Liver (tissue), 9 donors: ENCODE measurements around the gene MICAL3. TPM values are rescaled to one million over a fixed set of nuclear protein-coding genes. Genes with fewer than 3 reads are reported as not detected.
A peak's percentile ranks its signal among the peaks of the same experiment; 100 is the strongest.

Source experiments
- DNase-seq: peaks from one replicate; pipeline ENCODE4 v3.0.0-alpha.2; 2017; ENCODE audit warnings: low spot score
- H3K27ac ChIP-seq, 2 donors: one replicate each; pipeline ENCODE4 v1.7.0; 2013; ENCODE audit warnings: inconsistent platforms in 2 of 2, low read length in 2 of 2, control low read depth in 1 of 2, low read depth in 1 of 2, mild to moderate bottlenecking in 1 of 2
- H3K27me3 ChIP-seq, 4 donors: one replicate each; pipeline versions ENCODE4 v1.6.1 to v1.7.0; 2013; ENCODE audit warnings: low read length in 3 of 4, inconsistent platforms in 1 of 4, mild to moderate bottlenecking in 1 of 4, moderate library complexity in 1 of 4; ENCODE audit not compliant: control insufficient read depth in 4 of 4, insufficient read depth in 4 of 4
- H3K36me3 ChIP-seq, 4 donors: one replicate each; pipeline versions ENCODE4 v1.6.1 to v1.7.0; 2013; ENCODE audit warnings: low read length in 3 of 4, mild to moderate bottlenecking in 3 of 4, low read depth in 1 of 4, moderate library complexity in 1 of 4; ENCODE audit not compliant: control insufficient read depth in 4 of 4, insufficient read depth in 3 of 4
- H3K4me1 ChIP-seq, 4 donors: one replicate each; pipeline versions ENCODE4 v1.6.1 to v1.7.0; 2013; ENCODE audit warnings: low read length in 3 of 4, mild to moderate bottlenecking in 3 of 4, moderate library complexity in 1 of 4; ENCODE audit not compliant: control insufficient read depth in 4 of 4, insufficient read depth in 4 of 4
- H3K4me3 ChIP-seq, 3 donors: one replicate each; pipeline versions ENCODE4 v1.6.1 to v1.7.0; 2013; ENCODE audit warnings: low read length in 3 of 3, control low read depth in 1 of 3, low read depth in 1 of 3, mild to moderate bottlenecking in 1 of 3
- H3K9ac ChIP-seq, 2 donors: one replicate each; pipeline ENCODE4 v1.7.0; 2013; ENCODE audit warnings: low read length in 2 of 2, mild to moderate bottlenecking in 2 of 2, moderate library complexity in 2 of 2, control low read depth in 1 of 2, low read depth in 1 of 2
- H3K9me3 ChIP-seq, 4 donors: one replicate each; pipeline versions ENCODE4 v1.6.1 to v1.7.0; 2013; ENCODE audit warnings: low read length in 3 of 4; ENCODE audit not compliant: control insufficient read depth in 4 of 4
- ATF3 ChIP-seq: IDR thresholded peaks from 2 replicates; pipeline ENCODE4 v1.6.1; 2016; ENCODE audit warnings: antibody characterized with exemption
- CTCF ChIP-seq: fragments of 150-350 bp; IDR thresholded peaks from 2 replicates; pipeline ENCODE4 v1.5.1; 2017; ENCODE audit warnings: improper control_type of control experiment, low read depth, low read length; ENCODE audit not compliant: missing input control
- EGR1 ChIP-seq, 2 donors: IDR thresholded peaks; 2 replicates each; pipeline ENCODE4 v1.6.1; 2016 to 2018; ENCODE audit warnings: antibody characterized with exemption in 2 of 2, low read depth in 2 of 2
- FOXA1 ChIP-seq: IDR thresholded peaks from 2 replicates; pipeline ENCODE4 v1.6.1; 2016; ENCODE audit warnings: antibody characterized with exemption
- FOXA2 ChIP-seq: IDR thresholded peaks from 2 replicates; pipeline ENCODE4 v1.6.1; 2016; ENCODE audit warnings: antibody characterized with exemption
- GABPA ChIP-seq, 2 donors: IDR thresholded peaks in 1 of 2; conservative IDR thresholded peaks in 1 of 2; 2 replicates each; pipeline ENCODE4 v1.6.1; 2016; ENCODE audit warnings: antibody characterized with exemption in 2 of 2, mild to moderate bottlenecking in 1 of 2, moderate library complexity in 1 of 2
- HNF4A ChIP-seq, 2 donors: conservative IDR thresholded peaks; 2 replicates each; pipeline ENCODE4 v1.6.1; 2016; ENCODE audit warnings: antibody characterized with exemption in 2 of 2, mild to moderate bottlenecking in 2 of 2
- HNF4G ChIP-seq: IDR thresholded peaks from 2 replicates; pipeline ENCODE4 v1.6.1; 2016; ENCODE audit warnings: antibody characterized with exemption
- JUND ChIP-seq, 2 donors: IDR thresholded peaks; 2 replicates each; pipeline ENCODE4 v1.6.1; 2016; ENCODE audit warnings: antibody characterized with exemption in 2 of 2
- MAX ChIP-seq: IDR thresholded peaks from 2 replicates; pipeline ENCODE4 v1.6.1; 2016; ENCODE audit warnings: antibody characterized with exemption
- NR2F2 ChIP-seq: IDR thresholded peaks from 2 replicates; pipeline ENCODE4 v1.6.1; 2016; ENCODE audit warnings: antibody characterized with exemption
- RAD21 ChIP-seq, 2 donors: IDR thresholded peaks; 2 replicates each; pipeline ENCODE4 v1.6.1; 2016; ENCODE audit warnings: antibody characterized with exemption in 2 of 2, mild to moderate bottlenecking in 2 of 2
- RXRA ChIP-seq, 2 donors: IDR thresholded peaks; 2 replicates each; pipeline ENCODE4 v1.6.1; 2017 to 2018; ENCODE audit warnings: antibody characterized with exemption in 2 of 2, mild to moderate bottlenecking in 1 of 2
- SP1 ChIP-seq: IDR thresholded peaks from 2 replicates; pipeline ENCODE4 v1.6.1; 2018; ENCODE audit warnings: antibody characterized with exemption, mild to moderate bottlenecking
- TAF1 ChIP-seq: conservative IDR thresholded peaks from 2 replicates; pipeline ENCODE4 v1.6.1; 2016; ENCODE audit warnings: antibody characterized with exemption, mild to moderate bottlenecking
- YY1 ChIP-seq: IDR thresholded peaks from 2 replicates; pipeline ENCODE4 v1.6.1; 2016; ENCODE audit warnings: antibody characterized with exemption, mild to moderate bottlenecking
- ZBTB33 ChIP-seq: IDR thresholded peaks from 2 replicates; pipeline ENCODE4 v1.6.1; 2016; ENCODE audit warnings: antibody characterized with exemption
- WGBS: extraction: QIAGEN DNeasy Blood & Tissue Kit; methylation state at CpG from one replicate; pipeline ENCODE4 v1.1.7; 2013; 5-methylcytosine and 5-hydroxymethylcytosine counted together
- polyA plus RNA-seq, 2 donors: library from polyadenylated mRNA; stranded (reverse) in 1 of 2; unstranded in 1 of 2; fragments of 200-250 nt in 1 of 2; fragments of >200 nt in 1 of 2; fragmentation: Nextera tagmentation in 1 of 2; extraction: Ambion mirVana in 1 of 2; gene quantifications; one replicate each; pipeline versions ENCODE4 v1.2.1 to v1.2.3, GENCODE V29; 2013 to 2015
- total RNA-seq, 2 donors: library from RNA; depleted of rRNA; stranded (reverse); fragments of >200 nt; gene quantifications; one replicate each; pipeline ENCODE4 v1.2.3, GENCODE V29; 2014
- donor health status: healthy.
- donor health status: healthy.
- donor health status: healthy.
- donor health status: healthy.
- donor health status: healthy.

Gene MICAL3
- total and polyA plus RNA-seq, 4 donors = 6.4 to 38.4 (median 23.4) TPM

DNA sequence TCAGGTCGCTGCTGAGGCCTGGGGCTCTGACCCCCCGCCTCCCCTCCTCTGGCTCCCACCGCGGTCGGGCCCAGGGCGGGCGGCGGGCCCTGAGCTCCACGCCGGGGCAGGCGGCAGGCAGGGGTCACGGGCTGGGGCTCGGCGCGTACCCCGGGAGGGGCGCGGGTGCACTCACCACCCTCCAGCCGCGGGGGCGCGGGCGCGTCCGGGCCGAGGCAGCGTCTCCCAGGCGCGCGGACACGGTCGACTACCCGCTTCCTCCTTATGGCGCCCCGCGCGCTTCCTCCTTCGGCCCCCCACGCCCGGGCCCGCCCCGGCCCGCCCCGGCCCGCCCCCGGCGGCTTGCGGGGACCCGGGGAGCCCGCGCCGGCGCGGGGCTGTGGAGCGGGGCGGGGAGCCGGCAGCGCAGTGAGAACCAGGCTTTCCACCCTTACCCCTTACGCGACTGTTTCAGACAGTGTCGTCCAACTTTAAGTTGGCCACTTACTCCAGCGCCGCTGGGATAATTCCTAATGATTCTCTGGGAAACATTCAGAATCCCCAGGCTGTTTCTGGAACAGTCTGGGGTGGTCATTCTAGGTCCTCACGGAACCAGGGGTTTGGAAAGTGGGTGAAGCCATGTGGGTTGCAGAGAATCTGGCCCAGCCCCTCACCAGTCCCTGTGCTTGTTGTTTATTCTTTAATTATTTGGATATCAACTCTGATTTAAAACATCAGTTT lies 250.0 kb downstream of the MICAL3 start, which contains the start of gene BID:
Gene BID, minus strand, starts transcription at position 264 of the 720 bp plus-strand sequence. CDS start 24,353 bp downstream, outside the sequence.
- DNase-seq = no peak
- Histone ChIP-seq H3K27ac (peak within 1 kb of the TSS; percentile 68 to 73), H3K9ac (peak within 1 kb of the TSS; percentile 28 to 68), H3K9me3 (no peaks in the 10 kb centered on the region), H3K4me3 (peak within 1 kb of the TSS; percentile 43 to 69 (median 67)), H3K27me3 (no peaks in the 10 kb centered on the region), H3K36me3 (no peaks in the 10 kb centered on the region), H3K4me1 (peaks cover 13 to 61% (median 47%) of the 10 kb centered on the region in 4 donors)
- TF ChIP-seq RXRA (IDR thresholded peaks at IDR 0.05) (no peak), GABPA (IDR thresholded peaks at IDR 0.05 in 1 of 2, conservative IDR thresholded peaks at IDR 0.05 in 1 of 2) (no peak), NR2F2 (no peak), YY1 (no peak), ZBTB33 (no peak), SP1 (no peak), CTCF (no peak), JUND (IDR thresholded peaks at IDR 0.05) (no peak), TAF1 (no peak), ATF3 (no peak), HNF4A (conservative IDR thresholded peaks at IDR 0.05) (no peak), HNF4G (no peak), MAX (no peak), FOXA2 (no peak), RAD21 (IDR thresholded peaks at IDR 0.05) (no peak)
- WGBS = under 1% methylated on average over 64 of the region's 64 CpGs

- H3K4me1 ChIP-seq = peaks cover 14 to 66% (median 51%) of the 10 kb centered on the region in 4 donors
- peak overlapping the region; percentile 43 to 69 (median 67) for H3K4me3 ChIP-seq
- no peaks in the 10 kb centered on the region for H3K36me3 ChIP-seq
- H3K27me3 ChIP-seq = no peaks in the 10 kb centered on the region
- peak overlapping the region in 1 of 2 donors; percentile 67 for H3K9ac ChIP-seq
- H3K27ac ChIP-seq = peak overlapping the region; percentile 68 to 73
- TF ChIP-seq SP1 = no peak
- no peak for TF ChIP-seq HNF4A (conservative IDR thresholded peaks at IDR 0.05)
- no peak for TF ChIP-seq FOXA2
- TF ChIP-seq GABPA (IDR thresholded peaks at IDR 0.05 in 1 of 2, conservative IDR thresholded peaks at IDR 0.05 in 1 of 2) = no peak
- TF ChIP-seq CTCF = no peak
- TF ChIP-seq EGR1 (IDR thresholded peaks at IDR 0.05; ENCODE audit: low read depth in 2 of 2) = no peak
- no peak for TF ChIP-seq ATF3
- no peak for TF ChIP-seq TAF1
- no peak for TF ChIP-seq YY1
- TF ChIP-seq JUND (IDR thresholded peaks at IDR 0.05) = no peak
- TF ChIP-seq RXRA (IDR thresholded peaks at IDR 0.05) = no peak
- TF ChIP-seq ZBTB33 = no peak
- no peak for TF ChIP-seq RAD21 (IDR thresholded peaks at IDR 0.05)
- TF ChIP-seq FOXA1 = no peak
- no peak for TF ChIP-seq HNF4G
- TF ChIP-seq NR2F2 = no peak
- 3% methylated on average over 47 of the region's 47 CpGs for WGBS
- DNase-seq = peak; percentile 61
- no peaks in the 10 kb centered on the region for H3K9me3 ChIP-seq
Measured at GRCh38 chr22:17773606-17774205, 250.7 kb downstream of the MICAL3 start.
